Stimulated activated effector memory CD8-positive, alpha-beta T cell treated with anti-CD3 and anti-CD28 coated beads, Interleukin-12 subunit alpha, Interleukin-12 subunit beta, amount 100 ng/mL, for 72 hours (primary cell): Measurements from ENCODE around the gene KLHL7.
A peak's percentile ranks its signal among the peaks of the same experiment; 100 is the strongest.
"Not testable (repeated sequence)": the region's sequence is repeated elsewhere in the genome, so short reads cannot be mapped to it uniquely, and the experiment has no call there.

Experiments
- ATAC-seq: fragments of 150-1000 bp; cut with Tn5 transposase; 2 replicates; pipeline ENCODE4 v1.10.0; 2021
- DNase-seq, 2 donors: peaks; one replicate each; pipeline ENCODE4 v3.0.0; 2021 to 2022; ENCODE audit warnings: low spot score in 2 of 2
- H3K27ac Mint-ChIP-seq: one replicate; pipeline ENCODE4 v1.8.0; 2022; ENCODE audit warnings: mild to moderate bottlenecking, mixed read lengths
- H3K36me3 Mint-ChIP-seq: one replicate; pipeline ENCODE4 v1.8.0; 2022; ENCODE audit warnings: mild to moderate bottlenecking, mixed read lengths
- H3K4me1 Mint-ChIP-seq: one replicate; pipeline ENCODE4 v1.8.0; 2022; ENCODE audit warnings: mixed read lengths
- H3K4me3 Mint-ChIP-seq: one replicate; pipeline ENCODE4 v1.8.0; 2022; ENCODE audit warnings: mild to moderate bottlenecking, mixed read lengths
- H3K9me3 Mint-ChIP-seq: one replicate; pipeline ENCODE4 v1.8.0; 2022; ENCODE audit warnings: mixed read lengths

Gene KLHL7

GRCh38 chr7:23212395-23212794 lies 106.8 kb downstream of the KLHL7 start:
- no peak for ATAC-seq
- no peak overlapping the region for H3K27ac Mint-ChIP-seq
- H3K4me3 Mint-ChIP-seq: no peak overlapping the region
- H3K36me3 Mint-ChIP-seq: no peaks in the 10 kb centered on the region
- no peaks in the 10 kb centered on the region for H3K9me3 Mint-ChIP-seq
- no peak for DNase-seq
- H3K4me1 Mint-ChIP-seq: no peaks in the 10 kb centered on the region

- Mint-ChIP-seq H3K4me1 (no peaks in the 10 kb centered on the region), H3K4me3 (no peak overlapping the region), H3K9me3 (no peaks in the 10 kb centered on the region), H3K27ac (no peak overlapping the region), H3K36me3 (no peaks in the 10 kb centered on the region)
- ATAC-seq: no peak
- DNase-seq: no peak
Measured at GRCh38 chr7:23212841-23213240, 107.3 kb downstream of the KLHL7 start.

GRCh38 chr7:23213755-23214154 lies 108.2 kb downstream of the KLHL7 start:
- ATAC-seq (no peak), DNase-seq (no peak)
- Mint-ChIP-seq H3K4me3 (no peak overlapping the region), H3K9me3 (no peaks in the 10 kb centered on the region), H3K36me3 (no peaks in the 10 kb centered on the region), H3K4me1 (no peaks in the 10 kb centered on the region), H3K27ac (no peak overlapping the region)

DNA sequence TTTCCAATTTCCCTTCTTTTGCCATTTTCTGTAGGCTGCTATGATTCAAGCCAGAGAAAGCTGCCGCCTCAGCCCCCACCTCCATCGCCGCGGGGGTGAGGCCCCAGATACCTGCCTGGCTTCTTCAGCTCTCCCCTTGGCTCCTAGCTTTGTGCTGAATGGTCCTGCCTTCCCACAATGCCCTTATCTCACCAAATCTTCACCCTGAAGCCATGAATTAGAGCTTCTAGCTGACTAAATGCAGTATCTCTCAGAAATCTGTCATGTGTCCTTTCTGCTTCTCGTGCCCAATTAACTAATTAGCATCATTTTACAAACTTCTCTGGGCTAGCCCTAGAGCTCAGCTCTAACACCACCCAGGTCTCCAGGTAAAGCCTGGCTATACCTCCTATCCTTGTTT lies 108.8 kb downstream of the KLHL7 start:
- H3K4me3 Mint-ChIP-seq: no peak overlapping the region
- no peak overlapping the region for H3K27ac Mint-ChIP-seq
- ATAC-seq (no peak), DNase-seq (no peak)
- H3K4me1 Mint-ChIP-seq: no peaks in the 10 kb centered on the region
- no peaks in the 10 kb centered on the region for H3K9me3 Mint-ChIP-seq
- no peaks in the 10 kb centered on the region for H3K36me3 Mint-ChIP-seq

DNA sequence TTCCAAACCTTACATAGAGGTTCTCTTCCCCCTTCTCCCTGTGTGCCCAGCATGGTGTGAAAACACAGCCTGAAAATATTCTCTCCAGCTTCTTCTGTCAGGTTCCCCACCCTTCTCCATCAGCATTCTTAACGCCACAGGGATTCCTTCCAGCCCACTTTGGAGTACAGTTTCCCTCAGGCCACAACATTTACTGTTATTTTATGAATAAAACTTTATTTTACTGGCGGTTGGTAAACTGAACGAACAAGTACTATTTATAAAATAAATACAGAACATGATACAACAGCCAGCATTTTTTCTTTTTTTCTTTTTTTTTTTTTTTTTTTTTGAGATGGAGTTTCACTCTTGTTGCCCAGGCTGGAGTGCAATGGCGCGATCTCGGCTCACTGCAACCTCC lies 109.4 kb downstream of the KLHL7 start:
- no peak for ATAC-seq
- Mint-ChIP-seq H3K27ac (no peak overlapping the region), H3K36me3 (no peaks in the 10 kb centered on the region), H3K4me1 (no peaks in the 10 kb centered on the region), H3K4me3 (no peak overlapping the region), H3K9me3 (no peaks in the 10 kb centered on the region)
- DNase-seq: no peak

DNA sequence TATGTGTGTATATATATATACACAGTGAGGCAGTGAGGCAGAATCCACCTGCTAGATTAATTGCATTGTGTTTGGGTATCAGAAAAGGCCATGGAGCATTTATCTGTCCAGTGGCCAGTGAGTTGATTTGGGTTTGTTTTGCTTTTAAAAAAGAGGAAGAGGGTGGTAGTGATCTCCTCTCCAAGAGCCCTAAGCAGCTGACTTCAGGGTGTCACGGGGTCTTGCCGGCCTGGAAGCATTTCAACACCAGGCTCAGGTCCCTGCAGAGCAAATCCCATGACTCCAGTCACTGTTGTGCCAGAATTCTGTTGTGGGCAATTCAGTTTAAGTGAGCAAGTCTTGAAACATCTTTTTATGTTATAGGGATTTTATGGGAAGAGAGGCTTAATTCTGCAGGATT lies 110.4 kb downstream of the KLHL7 start:
- Mint-ChIP-seq H3K4me3 (no peak overlapping the region), H3K9me3 (no peaks in the 10 kb centered on the region), H3K4me1 (no peaks in the 10 kb centered on the region), H3K27ac (no peak overlapping the region), H3K36me3 (no peaks in the 10 kb centered on the region)
- ATAC-seq (no peak), DNase-seq (no peak)

DNA sequence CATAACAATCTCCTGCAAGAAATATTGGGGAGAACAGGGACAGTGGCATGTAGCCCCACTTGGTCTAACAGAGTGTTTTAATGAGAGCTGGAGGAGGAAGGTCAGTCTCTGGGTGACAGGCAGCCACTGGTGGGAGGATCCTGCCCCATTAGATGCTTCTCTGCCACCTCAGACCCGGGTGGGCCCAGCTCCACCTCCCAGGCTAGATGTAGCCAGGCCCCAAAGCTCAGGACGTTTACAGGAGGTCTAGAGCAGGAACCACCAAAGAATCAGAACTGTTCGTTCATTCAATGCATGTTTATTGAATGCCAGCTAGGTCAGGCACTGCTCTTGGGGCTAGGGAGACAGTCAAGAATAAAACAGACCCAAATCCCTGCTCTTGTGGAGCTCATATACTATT lies 112.6 kb downstream of the KLHL7 start:
- ATAC-seq (no peak), DNase-seq (no peak)
- Mint-ChIP-seq H3K36me3 (no peaks in the 10 kb centered on the region), H3K9me3 (no peaks in the 10 kb centered on the region), H3K27ac (no peak overlapping the region), H3K4me3 (no peak overlapping the region), H3K4me1 (no peaks in the 10 kb centered on the region)

DNA sequence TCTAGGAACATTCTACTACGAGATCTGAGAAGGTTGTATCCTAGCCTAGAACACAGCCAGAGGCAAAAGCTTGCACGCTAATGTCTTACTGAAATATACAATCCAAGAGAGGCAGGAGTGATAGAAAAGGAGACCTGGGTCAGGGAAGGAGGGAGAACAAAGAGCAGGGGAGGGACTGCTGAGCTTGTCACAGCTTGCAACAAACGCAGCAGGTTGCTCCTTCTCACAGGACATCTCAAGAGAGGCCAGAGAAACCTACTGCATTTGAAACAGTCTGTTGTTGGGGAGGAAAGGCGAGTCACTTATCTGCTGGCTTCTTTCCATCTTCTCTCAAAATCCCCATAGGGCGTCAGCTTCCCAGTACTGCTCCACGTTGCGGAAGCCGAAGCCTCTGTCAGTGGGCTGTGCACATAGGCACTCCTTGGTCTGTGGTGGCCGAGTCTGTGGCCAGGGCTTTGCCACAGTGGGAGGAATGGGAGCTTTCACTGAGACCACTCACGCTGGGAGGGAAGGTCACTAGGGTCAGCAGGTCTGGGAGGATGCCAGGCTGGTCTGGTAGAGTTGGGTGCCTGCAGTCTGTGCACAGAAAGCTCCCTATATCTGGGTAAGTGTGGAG lies 115.2 kb downstream of the KLHL7 start:
- Mint-ChIP-seq H3K4me3 (no peak overlapping the region), H3K9me3 (no peaks in the 10 kb centered on the region), H3K4me1 (no peaks in the 10 kb centered on the region), H3K27ac (no peak overlapping the region), H3K36me3 (no peaks in the 10 kb centered on the region)
- peak; percentile 14 for ATAC-seq
- DNase-seq: no peak

DNA sequence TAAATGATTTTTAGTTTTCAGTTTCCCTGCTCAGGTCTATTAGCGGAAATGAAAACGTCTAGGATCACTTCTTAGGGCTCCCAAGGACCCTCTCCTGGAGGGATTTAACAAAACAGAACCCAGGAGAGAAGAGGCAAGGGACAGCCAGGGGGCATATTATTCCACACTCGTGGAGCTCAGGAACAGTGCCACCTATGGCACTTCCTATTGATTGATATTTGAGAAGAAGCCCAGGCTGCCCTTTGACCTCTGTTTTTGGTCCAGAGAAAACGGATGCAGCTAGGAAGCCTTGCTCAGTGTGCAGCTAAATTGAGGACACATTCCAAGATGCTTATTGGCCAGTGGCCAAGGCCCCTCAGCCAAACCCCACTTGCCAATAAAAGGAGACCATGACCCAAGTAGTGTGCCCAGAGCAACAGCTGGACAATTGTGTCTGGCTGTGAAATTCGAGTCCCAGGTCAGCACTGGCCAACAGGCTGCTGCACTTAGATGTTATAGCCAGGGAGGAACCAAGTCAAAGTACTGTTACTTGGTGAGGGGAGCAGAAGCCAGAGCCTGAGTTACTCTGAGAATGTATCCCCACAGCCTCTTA lies 117.0 kb downstream of the KLHL7 start:
- no peaks in the 10 kb centered on the region for H3K4me1 Mint-ChIP-seq
- DNase-seq (no peak), ATAC-seq (peak; percentile 15)
- no peak overlapping the region for H3K4me3 Mint-ChIP-seq
- no peak overlapping the region for H3K27ac Mint-ChIP-seq
- H3K36me3 Mint-ChIP-seq: no peaks in the 10 kb centered on the region
- no peaks in the 10 kb centered on the region for H3K9me3 Mint-ChIP-seq

DNA sequence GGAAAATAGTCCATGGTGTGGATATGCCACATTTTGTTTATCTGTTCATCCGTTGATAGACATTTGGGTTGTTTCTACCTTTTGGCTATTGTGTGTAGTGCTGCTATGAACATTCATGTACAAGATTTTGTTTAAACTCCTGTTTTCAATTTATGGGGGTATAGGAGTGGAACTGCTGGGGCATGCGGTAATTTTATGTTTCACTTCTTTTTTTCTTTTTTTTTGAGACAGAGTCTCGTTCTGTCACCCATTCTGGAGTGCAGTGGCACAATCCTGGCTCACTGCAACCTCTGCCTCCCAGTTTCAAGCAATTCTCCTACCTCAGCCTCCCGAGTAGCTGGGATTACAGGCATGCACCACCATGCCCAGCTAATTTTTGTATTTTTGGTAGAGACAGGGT lies 118.8 kb downstream of the KLHL7 start:
- not testable (repeated sequence) for H3K4me1 Mint-ChIP-seq, H3K36me3 Mint-ChIP-seq, H3K9me3 Mint-ChIP-seq, H3K27ac Mint-ChIP-seq, H3K4me3 Mint-ChIP-seq, DNase-seq, ATAC-seq

GRCh38 chr7:23226844-23227450 lies 121.4 kb downstream of the KLHL7 start:
- no peaks in the 10 kb centered on the region for H3K9me3 Mint-ChIP-seq
- H3K27ac Mint-ChIP-seq: no peak overlapping the region
- H3K36me3 Mint-ChIP-seq: no peaks in the 10 kb centered on the region
- no peak overlapping the region for H3K4me3 Mint-ChIP-seq
- H3K4me1 Mint-ChIP-seq: no peaks in the 10 kb centered on the region
- no peak for DNase-seq
- ATAC-seq: no peak
